Smooth muscle cell (in vitro differentiated cells): ENCODE results near the gene SHROOM4. TPM values are rescaled to one million over a fixed set of nuclear protein-coding genes. Genes with fewer than 3 reads are reported as not detected.

Experiments
- DNase-seq: peaks from one replicate; lab custom pipeline; 2025; ENCODE audit not compliant: unreplicated experiment; lab: John Stamatoyannopoulos, UW
- H2AFZ ChIP-seq: fragments of 200-600 bp; sonication (generic); 2 replicates; pipeline ENCODE4 v1.6.0; 2016; ENCODE audit warnings: antibody characterized with exemption, low read depth, mild to moderate bottlenecking
- H3F3A ChIP-seq: fragments of 200-600 bp; sonication (generic); 2 replicates; pipeline ENCODE4 v1.6.0; 2017; ENCODE audit warnings: antibody characterized with exemption, low read depth
- H3K27ac ChIP-seq: fragments of 200-600 bp; sonication (generic); 2 replicates; pipeline ENCODE4 v1.5.1; 2016; ENCODE audit warnings: low read depth, mild to moderate bottlenecking
- H3K27me3 ChIP-seq: fragments of 200-600 bp; sonication (generic); 2 replicates; pipeline ENCODE4 v1.6.1; 2016; ENCODE audit warnings: low read depth, mild to moderate bottlenecking
- H3K36me3 ChIP-seq: fragments of 200-600 bp; sonication (generic); 2 replicates; pipeline ENCODE4 v1.5.1; 2016; ENCODE audit warnings: low read depth
- H3K4me1 ChIP-seq: fragments of 200-600 bp; sonication (generic); 2 replicates; pipeline ENCODE4 v1.5.1; 2016; ENCODE audit warnings: low read depth
- H3K4me2 ChIP-seq: fragments of 200-600 bp; sonication (generic); 2 replicates; pipeline ENCODE4 v1.6.0; 2016; ENCODE audit warnings: mild to moderate bottlenecking
- H3K4me3 ChIP-seq: fragments of 200-600 bp; sonication (generic); 2 replicates; pipeline ENCODE4 v1.5.1; 2016; ENCODE audit warnings: mild to moderate bottlenecking
- H3K79me2 ChIP-seq: fragments of 200-600 bp; sonication (generic); 2 replicates; pipeline ENCODE4 v1.6.0; 2016; ENCODE audit warnings: low read depth, mild to moderate bottlenecking
- H3K9ac ChIP-seq: fragments of 200-600 bp; sonication (generic); 2 replicates; pipeline ENCODE4 v1.6.0; 2016; ENCODE audit warnings: low read depth
- H3K9me3 ChIP-seq: fragments of 200-600 bp; sonication (generic); replicated peaks from 2 replicates; pipeline ENCODE4 v1.5.1; 2016; ENCODE audit warnings: low read depth
- H4K20me1 ChIP-seq: fragments of 200-600 bp; sonication (generic); 2 replicates; pipeline ENCODE4 v1.6.0; 2016; ENCODE audit warnings: low read depth
- CTCF ChIP-seq: fragments of 200-600 bp; sonication (generic); IDR thresholded peaks from 2 replicates; pipeline ENCODE4 v1.5.1; 2017; ENCODE audit warnings: borderline replicate concordance, mild to moderate bottlenecking, antibody characterized with exemption; ENCODE audit not compliant: insufficient read depth, poor library complexity, severe bottlenecking
- WGBS: methylation state at CpG from one replicate; pipeline ENCODE4 v1.1.7; 2016; ENCODE audit warnings: low lambda C conversion rate; 5-methylcytosine and 5-hydroxymethylcytosine counted together
- polyA plus RNA-seq: library from polyadenylated mRNA; unstranded; fragments of >200 nt; fragmentation: Nextera tagmentation; extraction: Ambion mirVana; gene quantifications from 2 replicates; pipeline ENCODE4 v1.2.1, GENCODE V29; 2016
- total RNA-seq: library from RNA; depleted of rRNA; stranded (reverse); fragments of >200 nt; gene quantifications from 2 replicates; pipeline ENCODE4 v1.2.3, GENCODE V29; 2014

SHROOM4 gene
- total and polyA plus RNA-seq, 2 experiments from 2014 or later, result 1.1 to 7.9 TPM

GRCh38 chrX:50812995-50813842, 775 bp downstream of the SHROOM4 start:
- no peaks in the 10 kb centered on the region for H3K4me1 ChIP-seq
- H3K79me2 ChIP-seq, result peaks cover 29% of the 10 kb centered on the region
- no peak for TF ChIP-seq CTCF
- H3K4me2 ChIP-seq, result peak overlapping the region; percentile 89
- 40% methylated on average over 46 of the region's 59 CpGs for WGBS
- H3K27ac ChIP-seq, result peak overlapping the region; percentile 83
- peaks cover 4% of the 10 kb centered on the region for H3F3A ChIP-seq
- no peaks in the 10 kb centered on the region for H3K27me3 ChIP-seq
- peak overlapping the region; percentile 55 for H2AFZ ChIP-seq
- peak overlapping the region; percentile 71 for H3K9ac ChIP-seq
- no peaks in the 10 kb centered on the region for H3K36me3 ChIP-seq
- no peaks in the 10 kb centered on the region for H4K20me1 ChIP-seq
- no peaks in the 10 kb centered on the region for H3K9me3 ChIP-seq
- DNase-seq, result peak; percentile 19
- peak overlapping the region; percentile 63 for H3K4me3 ChIP-seq

GRCh38 chrX:50805276-50805675, 8.7 kb downstream of the SHROOM4 start:
- Histone ChIP-seq H3K4me1 (no peaks in the 10 kb centered on the region), H3K4me2 (no peak overlapping the region), H3K4me3 (no peak overlapping the region), H3F3A (no peaks in the 10 kb centered on the region), H3K27me3 (no peaks in the 10 kb centered on the region), H2AFZ (no peak overlapping the region), H4K20me1 (no peaks in the 10 kb centered on the region), H3K79me2 (peaks cover 45% of the 10 kb centered on the region), H3K36me3 (no peaks in the 10 kb centered on the region), H3K27ac (no peak overlapping the region), H3K9ac (no peak overlapping the region), H3K9me3 (no peaks in the 10 kb centered on the region)
- DNase-seq, result no peak
- WGBS, result 51% methylated on average over 4 of the region's 4 CpGs
- TF ChIP-seq CTCF, result no peak

- H3K27me3 ChIP-seq, result no peaks in the 10 kb centered on the region
- H3F3A ChIP-seq, result no peaks in the 10 kb centered on the region
- no peaks in the 10 kb centered on the region for H3K9me3 ChIP-seq
- no peaks in the 10 kb centered on the region for H4K20me1 ChIP-seq
- H3K27ac ChIP-seq, result peak overlapping the region; percentile 99
- DNase-seq, result no peak
- H3K9ac ChIP-seq, result peak overlapping the region; percentile 89
- H3K79me2 ChIP-seq, result peaks cover 17% of the 10 kb centered on the region
- H3K36me3 ChIP-seq, result no peaks in the 10 kb centered on the region
- H2AFZ ChIP-seq, result no peak overlapping the region
- 20% methylated on average over 2 of the region's 2 CpGs for WGBS
- H3K4me2 ChIP-seq, result peak overlapping the region; percentile 10
- peaks cover 6% of the 10 kb centered on the region for H3K4me1 ChIP-seq
- H3K4me3 ChIP-seq, result no peak overlapping the region
- TF ChIP-seq CTCF, result no peak
These were observed 12.9 kb downstream of the SHROOM4 start for GRCh38 chrX:50801135-50801534.
